Activated CD8-positive, alpha-beta T cell treated with anti-CD3 and anti-CD28 coated beads for 36 hours (primary cell): ENCODE results near the gene BTLA. TPM values are rescaled to one million over a fixed set of nuclear protein-coding genes. Genes with fewer than 3 reads are reported as not detected.
A peak's percentile ranks its signal among the peaks of the same experiment; 100 is the strongest.

Experiments
- ATAC-seq: fragments of 200-7000 bp; cut with Tn5 transposase; one replicate; pipeline ENCODE4 v1.10.0; 2021; ENCODE audit warnings: mild to moderate bottlenecking, moderate library complexity
- CTCF ChIA-PET: fragments of 350-600 bp; sonication (Branson Sonifier 250); formaldehyde crosslinking; loops from one replicate; lab custom pipeline; 2021; ENCODE audit warnings: antibody characterized with exemption; lab: Charles Lee
- POLR2A ChIA-PET: fragments of 350-600 bp; sonication (Branson Sonifier 250); formaldehyde crosslinking; loops from one replicate; lab custom pipeline; 2021; ENCODE audit warnings: antibody characterized with exemption; lab: Charles Lee
- DNase-seq: peaks from one replicate; pipeline ENCODE4 v3.0.0-alpha.2; 2020
- H3K27ac Mint-ChIP-seq: one replicate; pipeline ENCODE4 v1.8.0; 2021; ENCODE audit warnings: mild to moderate bottlenecking, mixed read lengths
- H3K27me3 Mint-ChIP-seq: one replicate; pipeline ENCODE4 v1.8.0; 2021; ENCODE audit warnings: mixed read lengths
- H3K36me3 Mint-ChIP-seq: one replicate; pipeline ENCODE4 v1.8.0; 2021; ENCODE audit warnings: low read depth, mixed read lengths
- H3K4me1 Mint-ChIP-seq: one replicate; pipeline ENCODE4 v1.8.0; 2021; ENCODE audit warnings: low read depth, mixed read lengths
- H3K4me3 Mint-ChIP-seq: one replicate; pipeline ENCODE4 v1.8.0; 2021; ENCODE audit warnings: mild to moderate bottlenecking, moderate library complexity, mixed read lengths
- H3K9me3 Mint-ChIP-seq: one replicate; pipeline ENCODE4 v1.8.0; 2021; ENCODE audit warnings: mixed read lengths
- intact Hi-C: fragments of 100-400 bp; cut with micrococcal nuclease; formaldehyde crosslinking; loops from one replicate; pipeline ENCODE4 v1.10.0; 2022
- total RNA-seq, 2 experiments: library from RNA; stranded (reverse); gene quantifications; one replicate each; pipeline ENCODE4 v1.2.3, GENCODE V29; 2021
- TF ChIP-seq, protein P1 (sequence below): fragments of 200-600 bp; IDR thresholded peaks from one replicate; pipeline ENCODE4 v1.8.0; 2022; ENCODE audit warnings: antibody characterized with exemption, mild to moderate bottlenecking

The BTLA gene, protein sequence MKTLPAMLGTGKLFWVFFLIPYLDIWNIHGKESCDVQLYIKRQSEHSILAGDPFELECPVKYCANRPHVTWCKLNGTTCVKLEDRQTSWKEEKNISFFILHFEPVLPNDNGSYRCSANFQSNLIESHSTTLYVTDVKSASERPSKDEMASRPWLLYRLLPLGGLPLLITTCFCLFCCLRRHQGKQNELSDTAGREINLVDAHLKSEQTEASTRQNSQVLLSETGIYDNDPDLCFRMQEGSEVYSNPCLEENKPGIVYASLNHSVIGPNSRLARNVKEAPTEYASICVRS
- 10 to 100 TPM; 12.8 to 13.2 TPM for total RNA-seq

DNA sequence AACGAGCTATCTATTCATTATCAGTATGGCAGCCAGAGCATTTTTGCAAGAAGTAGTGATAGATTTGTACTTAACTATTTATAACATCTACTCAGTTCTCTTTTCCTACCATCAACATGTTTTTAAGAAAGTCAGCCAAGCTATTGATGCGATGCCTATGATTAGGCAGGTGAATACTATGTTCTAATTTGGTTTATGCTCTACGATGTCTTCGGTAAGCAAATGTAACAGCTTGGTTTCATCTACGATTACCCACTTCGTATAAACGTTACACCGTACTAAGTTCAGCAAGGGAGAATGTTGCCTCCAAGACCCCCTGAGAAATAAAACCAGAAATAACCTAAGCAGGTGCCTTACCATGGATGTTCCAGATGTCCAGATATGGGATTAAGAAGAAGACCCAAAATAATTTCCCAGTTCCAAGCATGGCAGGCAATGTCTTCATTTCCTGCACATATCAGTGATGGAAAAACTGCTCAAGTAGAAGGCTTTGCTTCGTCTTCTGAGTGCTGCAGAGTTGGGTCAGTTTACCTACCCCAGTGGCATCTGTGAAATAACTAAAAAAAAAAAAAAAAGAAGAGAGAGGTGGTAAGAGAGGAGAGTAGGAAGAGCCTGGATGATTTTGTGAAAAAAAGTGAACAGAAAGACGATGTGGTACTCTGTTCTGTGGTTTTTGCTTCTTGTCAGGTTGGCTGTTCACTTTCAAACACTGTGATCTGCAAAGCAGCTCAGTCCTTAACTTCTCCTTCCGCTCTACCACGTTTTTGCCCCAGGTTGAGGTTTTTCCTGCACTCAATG lies at the start of gene BTLA:
Gene BTLA (minus strand): TSS at position 559 of the 798 bp plus-strand sequence. CDS start 114 bp downstream, at position 445.
- ChIA-PET POLR2A (interaction anchor here (1.0 to 1.9 kb wide), 4 partner anchors 9 to 35 kb away, joined by 3 to 5 read pairs (median 3); no protein-coding TSS in a partner anchor), CTCF (interaction anchor here (1.3 to 3.6 kb wide), 8 partner anchors 8 to 387 kb away, joined by 3 to 16 read pairs (median 5); partner anchors contain the start of gene CD200)
- no peaks in the 10 kb centered on the region for H3K27me3 Mint-ChIP-seq
- TF ChIP-seq, protein P1, sequence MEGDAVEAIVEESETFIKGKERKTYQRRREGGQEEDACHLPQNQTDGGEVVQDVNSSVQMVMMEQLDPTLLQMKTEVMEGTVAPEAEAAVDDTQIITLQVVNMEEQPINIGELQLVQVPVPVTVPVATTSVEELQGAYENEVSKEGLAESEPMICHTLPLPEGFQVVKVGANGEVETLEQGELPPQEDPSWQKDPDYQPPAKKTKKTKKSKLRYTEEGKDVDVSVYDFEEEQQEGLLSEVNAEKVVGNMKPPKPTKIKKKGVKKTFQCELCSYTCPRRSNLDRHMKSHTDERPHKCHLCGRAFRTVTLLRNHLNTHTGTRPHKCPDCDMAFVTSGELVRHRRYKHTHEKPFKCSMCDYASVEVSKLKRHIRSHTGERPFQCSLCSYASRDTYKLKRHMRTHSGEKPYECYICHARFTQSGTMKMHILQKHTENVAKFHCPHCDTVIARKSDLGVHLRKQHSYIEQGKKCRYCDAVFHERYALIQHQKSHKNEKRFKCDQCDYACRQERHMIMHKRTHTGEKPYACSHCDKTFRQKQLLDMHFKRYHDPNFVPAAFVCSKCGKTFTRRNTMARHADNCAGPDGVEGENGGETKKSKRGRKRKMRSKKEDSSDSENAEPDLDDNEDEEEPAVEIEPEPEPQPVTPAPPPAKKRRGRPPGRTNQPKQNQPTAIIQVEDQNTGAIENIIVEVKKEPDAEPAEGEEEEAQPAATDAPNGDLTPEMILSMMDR, result no peak
- H3K36me3 Mint-ChIP-seq, result peaks cover 16% of the 10 kb centered on the region
- ATAC-seq (peak; percentile 70), DNase-seq (peak; percentile 55)
- H3K4me3 Mint-ChIP-seq, result peak within 1 kb of the TSS; percentile 89
- intact Hi-C loops, result loop anchor here (2.0 kb wide), 1 partner anchor 34 kb away; no protein-coding TSS in a partner anchor
- H3K9me3 Mint-ChIP-seq, result peaks cover under 1% of the 10 kb centered on the region
- peak within 1 kb of the TSS; percentile 97 for H3K27ac Mint-ChIP-seq
- peaks cover 52% of the 10 kb centered on the region for H3K4me1 Mint-ChIP-seq

GRCh38 chr3:112546216-112546759 lies 47.0 kb upstream of the BTLA start:
- no peak for ATAC-seq
- ChIA-PET CTCF (no interaction called here), POLR2A (no interaction called here)
- intact Hi-C loops, result no loop called here
- H3K36me3 Mint-ChIP-seq, result peaks cover 28% of the 10 kb centered on the region
- H3K9me3 Mint-ChIP-seq, result no peaks in the 10 kb centered on the region
- no peaks in the 10 kb centered on the region for H3K27me3 Mint-ChIP-seq
- H3K4me1 Mint-ChIP-seq, result peaks cover 8% of the 10 kb centered on the region
- no peak overlapping the region for H3K4me3 Mint-ChIP-seq
- TF ChIP-seq, protein P1, result no peak
- H3K27ac Mint-ChIP-seq, result no peak overlapping the region
- DNase-seq, result no peak

DNA sequence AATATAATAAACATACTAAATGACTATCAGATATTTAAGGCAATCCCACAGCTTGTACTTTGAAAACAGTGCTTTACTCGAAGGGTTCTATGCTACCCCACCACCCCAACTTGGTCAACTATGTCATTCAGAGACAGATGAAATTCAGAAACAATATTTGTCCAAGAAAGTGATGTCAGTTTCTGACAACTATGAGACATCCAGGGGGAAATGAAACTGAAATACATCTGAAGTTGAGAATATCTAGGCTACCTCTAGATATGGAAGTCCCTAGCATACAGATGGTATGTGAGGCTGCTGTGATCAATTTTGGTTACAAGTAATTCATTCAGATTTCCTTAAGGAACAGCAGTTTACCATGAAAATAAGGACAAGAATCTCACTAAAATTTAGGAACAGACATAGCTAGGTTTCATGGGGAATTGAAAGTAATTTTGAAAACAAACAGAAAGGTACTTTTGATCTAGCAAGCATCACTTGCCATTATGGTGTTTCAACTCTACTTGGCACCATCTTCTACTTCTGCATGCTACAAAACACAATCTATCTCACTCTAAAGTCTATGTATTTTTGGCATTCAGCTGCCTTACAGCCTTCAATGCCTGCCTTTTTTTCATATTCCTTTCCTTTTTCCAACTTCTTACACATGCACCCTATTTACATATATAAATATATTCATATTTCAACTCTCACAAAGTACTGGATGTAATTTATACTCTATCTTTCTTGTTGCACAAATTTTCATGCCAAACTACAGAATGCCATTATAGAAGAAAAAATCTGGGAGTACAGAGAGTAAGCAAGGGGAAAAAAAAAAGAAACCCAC lies 40.8 kb upstream of the BTLA start:
- ChIA-PET CTCF (interaction anchor here (1.1 to 1.6 kb wide), 2 partner anchors 9 to 61 kb away, joined by 3 to 6 read pairs; no protein-coding TSS in a partner anchor), POLR2A (no interaction called here)
- Mint-ChIP-seq H3K9me3 (no peaks in the 10 kb centered on the region), H3K4me3 (no peak overlapping the region), H3K27me3 (no peaks in the 10 kb centered on the region), H3K36me3 (peaks cover 40% of the 10 kb centered on the region), H3K4me1 (peaks cover 24% of the 10 kb centered on the region), H3K27ac (peak overlapping the region; percentile 70)
- TF ChIP-seq, protein P1, result no peak
- DNase-seq (no peak), ATAC-seq (peak; percentile 89)
- intact Hi-C loops, result no loop called here

DNA sequence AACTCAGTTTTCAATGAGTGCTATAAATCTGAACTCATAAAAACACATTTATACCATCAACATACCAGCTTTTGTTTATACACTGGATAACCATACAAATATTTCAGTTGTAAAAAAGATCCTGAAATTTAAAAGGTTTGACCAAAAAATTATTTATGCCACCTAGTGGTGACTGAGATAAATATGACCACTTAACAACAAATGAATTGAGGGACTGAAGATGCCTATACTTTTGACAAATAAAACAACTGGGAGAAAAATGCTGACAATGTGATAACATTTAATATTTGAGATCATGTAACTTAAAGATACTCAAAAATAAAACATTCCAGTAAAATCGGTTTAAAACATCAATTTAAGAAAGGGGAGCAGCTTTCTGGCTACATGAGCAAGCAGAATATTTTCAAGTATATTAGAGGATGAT lies 32.1 kb upstream of the BTLA start:
- no peaks in the 10 kb centered on the region for H3K9me3 Mint-ChIP-seq
- TF ChIP-seq, protein P1, result peak; percentile 57
- POLR2A ChIA-PET, result no interaction called here
- peaks cover 17% of the 10 kb centered on the region for H3K36me3 Mint-ChIP-seq
- no peak overlapping the region for H3K27ac Mint-ChIP-seq
- H3K4me1 Mint-ChIP-seq, result peaks cover 5% of the 10 kb centered on the region
- no peaks in the 10 kb centered on the region for H3K27me3 Mint-ChIP-seq
- no peak overlapping the region for H3K4me3 Mint-ChIP-seq
- CTCF ChIA-PET, result interaction anchor here (0.8 to 1.6 kb wide), 16 partner anchors 8 to 425 kb away, joined by 3 to 13 read pairs (median 4); partner anchors contain the start of genes CD200 and SLC9C1
- DNase-seq (no peak), ATAC-seq (peak; percentile 45)
- intact Hi-C loops, result no loop called here
